ENCODE results near the gene ZBTB7A.

The ZBTB7A gene

GRCh38 chr19:4099041-4099764 is 32.5 kb upstream of the ZBTB7A start:
- no peak for DNase-seq (ENCODE audit: low read depth, low spot score)
- no peak for TF ChIP-seq CTCF (IDR thresholded peaks at IDR 0.05; ENCODE audit: low read depth, low read length)
- in situ Hi-C loops (cut with HindIII; ENCODE audit: low sequenced_read_pairs): no loop called here
- H3K4me3 ChIP-seq (ENCODE audit: low read depth, low read length): no peak overlapping the region

- in situ Hi-C loops (cut with HindIII; ENCODE audit: low sequenced_read_pairs): no loop called here
- H3K4me3 ChIP-seq (ENCODE audit: low read depth, low read length): no peak overlapping the region
- no peak for TF ChIP-seq CTCF (IDR thresholded peaks at IDR 0.05; ENCODE audit: low read depth, low read length)
- no peak for DNase-seq (ENCODE audit: low read depth, low spot score)
Measured at GRCh38 chr19:4098493-4098892, 31.8 kb upstream of the ZBTB7A start.

- H3K4me3 ChIP-seq (ENCODE audit: low read depth, low read length): no peak overlapping the region
- no peak for DNase-seq (ENCODE audit: low read depth, low spot score)
- in situ Hi-C loops (cut with HindIII; ENCODE audit: low sequenced_read_pairs): no loop called here
Measured at GRCh38 chr19:4097501-4097900, 30.8 kb upstream of the ZBTB7A start.

DNA sequence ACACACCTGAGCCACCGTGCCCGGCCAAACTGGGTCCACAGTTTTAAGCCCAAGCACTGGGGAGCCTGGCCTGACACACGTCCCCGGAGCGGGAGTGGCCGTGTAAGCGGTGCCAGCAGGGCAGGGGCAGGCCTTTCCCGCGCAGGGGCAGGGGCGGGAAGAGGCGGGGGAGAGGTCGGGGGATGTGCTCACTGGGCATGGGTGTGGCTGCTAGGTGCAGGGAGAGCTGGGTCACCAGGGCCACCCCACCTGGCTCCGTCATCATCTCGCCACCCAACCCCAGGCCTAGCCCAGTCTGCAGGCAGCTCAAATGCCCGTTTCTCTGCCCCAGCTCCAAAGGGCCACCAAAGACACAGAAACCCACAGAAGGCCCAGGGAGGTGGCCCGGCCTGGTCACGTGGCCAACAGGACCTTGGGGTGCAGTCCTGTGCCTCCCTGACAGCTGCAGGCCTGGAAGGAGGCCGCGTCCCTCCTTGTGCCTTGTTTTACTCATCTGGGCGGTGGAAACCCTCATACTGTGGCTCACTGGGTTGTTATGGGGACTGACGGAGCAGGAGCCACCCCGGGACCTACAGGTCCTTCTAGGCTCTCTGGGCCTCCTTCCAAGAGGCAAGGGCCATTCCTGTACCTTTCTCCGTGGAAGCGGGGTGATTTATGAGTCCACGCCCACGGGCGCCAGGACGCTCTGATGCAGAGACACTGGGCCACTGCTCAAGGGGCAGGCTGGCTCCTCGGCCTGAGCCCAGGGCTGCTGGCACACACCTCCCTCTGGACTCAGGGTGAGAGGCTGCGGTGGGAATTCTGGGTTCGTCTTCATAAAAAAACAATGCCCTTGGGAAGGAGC is 29.6 kb upstream of the ZBTB7A start:
- in situ Hi-C loops (cut with HindIII; ENCODE audit: low sequenced_read_pairs): no loop called here
- H3K4me3 ChIP-seq (ENCODE audit: low read depth, low read length): no peak overlapping the region
- DNase-seq (ENCODE audit: low read depth, low spot score): no peak
- TF ChIP-seq CTCF (IDR thresholded peaks at IDR 0.05; ENCODE audit: low read depth, low read length): no peak

More at GRCh38 chr19:4097501-4097900, 30.8 kb upstream of the ZBTB7A start:
- no peak for TF ChIP-seq CTCF (IDR thresholded peaks at IDR 0.05; ENCODE audit: low read depth, low read length)

DNA sequence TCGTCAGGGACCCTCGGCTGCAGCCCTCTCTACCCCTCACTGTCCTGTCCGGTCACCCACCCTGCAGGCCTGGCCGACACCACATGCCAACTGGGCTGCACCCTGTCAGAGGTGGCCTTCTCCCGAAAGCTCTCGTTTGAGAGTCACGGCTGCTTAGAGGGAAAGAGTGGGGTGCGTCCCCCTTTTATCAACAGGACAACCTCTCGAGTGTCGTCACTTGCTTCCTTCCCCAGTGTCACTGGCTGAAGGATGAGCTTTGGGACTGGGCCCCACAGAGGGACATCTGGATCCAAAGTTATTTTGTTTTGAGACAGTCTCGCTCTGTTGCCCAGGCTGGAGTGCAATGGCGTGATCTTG is 28.8 kb upstream of the ZBTB7A start:
- DNase-seq (ENCODE audit: low read depth, low spot score): no peak
- TF ChIP-seq CTCF (IDR thresholded peaks at IDR 0.05; ENCODE audit: low read depth, low read length): no peak
- in situ Hi-C loops (cut with HindIII; ENCODE audit: low sequenced_read_pairs): no loop called here
- H3K4me3 ChIP-seq (ENCODE audit: low read depth, low read length): no peak overlapping the region

DNA sequence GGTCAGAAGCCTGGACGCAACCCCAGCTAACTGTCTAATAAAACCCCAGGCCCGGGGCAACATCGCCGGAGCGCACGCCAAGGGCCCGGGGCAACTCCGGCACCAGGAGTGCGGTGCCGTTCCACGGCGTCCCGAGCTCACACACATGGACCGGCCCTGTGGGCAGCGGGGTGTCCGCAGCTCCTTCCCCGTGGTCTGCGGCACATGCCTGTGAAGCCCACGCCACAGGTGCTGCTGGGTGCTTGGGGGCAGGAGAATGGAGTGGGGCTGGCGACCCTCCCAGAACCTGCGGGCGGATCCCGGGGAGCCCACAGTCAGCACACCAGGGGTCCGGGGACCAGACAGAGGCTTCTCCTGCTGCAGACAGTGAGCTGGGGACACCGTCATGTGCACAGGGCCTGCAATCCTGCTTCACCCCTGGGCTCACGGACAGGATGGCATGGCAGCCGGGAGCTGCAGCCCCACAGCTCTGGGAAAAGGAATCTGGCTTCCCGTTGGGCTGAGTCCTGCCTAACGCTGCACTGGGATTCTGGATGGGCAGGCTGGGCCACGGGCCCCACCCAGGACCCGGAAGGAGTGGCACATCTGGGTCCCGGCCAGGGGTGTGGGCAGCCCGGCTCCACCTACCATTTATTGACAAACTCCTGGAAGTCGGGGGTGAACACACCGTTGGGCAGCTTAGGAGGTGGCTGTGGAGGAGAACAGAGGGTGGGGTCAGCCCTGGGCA is 28.2 kb upstream of the ZBTB7A start:
- DNase-seq (ENCODE audit: low read depth, low spot score): no peak
- in situ Hi-C loops (cut with HindIII; ENCODE audit: low sequenced_read_pairs): no loop called here
- TF ChIP-seq CTCF (IDR thresholded peaks at IDR 0.05; ENCODE audit: low read depth, low read length): no peak
- H3K4me3 ChIP-seq (ENCODE audit: low read depth, low read length): no peak overlapping the region

Measured in astrocyte of the spinal cord (primary cell).